Rectal smooth muscle tissue (tissue), 1 donor: ENCODE data around the gene ACTN3.

Experiments used
- H3K27ac ChIP-seq: one replicate; pipeline ENCODE4 v1.7.0; 2013; ENCODE audit warnings: low read depth, low read length, inconsistent platforms
- H3K27me3 ChIP-seq: one replicate; pipeline ENCODE4 v1.7.0; 2013; ENCODE audit warnings: low read length; ENCODE audit not compliant: control insufficient read depth, insufficient read depth
- H3K36me3 ChIP-seq: one replicate; pipeline ENCODE4 v1.7.0; 2013; ENCODE audit warnings: low read length; ENCODE audit not compliant: control insufficient read depth, insufficient read depth
- H3K4me1 ChIP-seq: one replicate; pipeline ENCODE4 v1.7.0; 2013; ENCODE audit warnings: low read length; ENCODE audit not compliant: control insufficient read depth, insufficient read depth
- H3K4me3 ChIP-seq: one replicate; pipeline ENCODE4 v1.7.0; 2013; ENCODE audit warnings: low read length
- H3K9ac ChIP-seq: one replicate; pipeline ENCODE4 v1.7.0; 2013; ENCODE audit warnings: low read length

The ACTN3 gene

GRCh38 chr11:66561975-66562248 lies 15.2 kb downstream of the ACTN3 start:
- Histone ChIP-seq H3K9ac (no peak overlapping the region), H3K4me1 (peaks cover 5% of the 10 kb centered on the region), H3K27ac (no peak overlapping the region), H3K4me3 (no peak overlapping the region), H3K27me3 (no peaks in the 10 kb centered on the region), H3K36me3 (peaks cover 2% of the 10 kb centered on the region)

- Histone ChIP-seq H3K27me3 (no peaks in the 10 kb centered on the region), H3K36me3 (peaks cover 2% of the 10 kb centered on the region), H3K4me3 (no peak overlapping the region), H3K9ac (no peak overlapping the region), H3K4me1 (peaks cover 5% of the 10 kb centered on the region), H3K27ac (no peak overlapping the region)
Measured at GRCh38 chr11:66562275-66562674, 15.6 kb downstream of the ACTN3 start.

GRCh38 chr11:66562907-66563583 lies 16.3 kb downstream of the ACTN3 start:
- no peak overlapping the region for H3K27ac ChIP-seq
- H3K9ac ChIP-seq: no peak overlapping the region
- H3K4me1 ChIP-seq: peaks cover 5% of the 10 kb centered on the region
- no peaks in the 10 kb centered on the region for H3K27me3 ChIP-seq
- H3K36me3 ChIP-seq: peaks cover 2% of the 10 kb centered on the region
- no peak overlapping the region for H3K4me3 ChIP-seq

- H3K27me3 ChIP-seq: no peaks in the 10 kb centered on the region
- peaks cover 3% of the 10 kb centered on the region for H3K4me1 ChIP-seq
- H3K36me3 ChIP-seq: peaks cover 2% of the 10 kb centered on the region
- H3K9ac ChIP-seq: no peak overlapping the region
- no peak overlapping the region for H3K4me3 ChIP-seq
- no peak overlapping the region for H3K27ac ChIP-seq
Measured at GRCh38 chr11:66563832-66564231, 17.1 kb downstream of the ACTN3 start.

- no peak overlapping the region for H3K9ac ChIP-seq
- no peaks in the 10 kb centered on the region for H3K27me3 ChIP-seq
- H3K36me3 ChIP-seq: peaks cover 2% of the 10 kb centered on the region
- peaks cover 2% of the 10 kb centered on the region for H3K4me1 ChIP-seq
- no peak overlapping the region for H3K4me3 ChIP-seq
- no peak overlapping the region for H3K27ac ChIP-seq
Measured at GRCh38 chr11:66564538-66564937, 17.8 kb downstream of the ACTN3 start.

GRCh38 chr11:66564984-66565383 lies 18.3 kb downstream of the ACTN3 start:
- no peak overlapping the region for H3K27ac ChIP-seq
- peaks cover 2% of the 10 kb centered on the region for H3K36me3 ChIP-seq
- H3K27me3 ChIP-seq: no peaks in the 10 kb centered on the region
- no peak overlapping the region for H3K9ac ChIP-seq
- H3K4me3 ChIP-seq: no peak overlapping the region
- H3K4me1 ChIP-seq: peaks cover 2% of the 10 kb centered on the region

- Histone ChIP-seq H3K27me3 (no peaks in the 10 kb centered on the region), H3K36me3 (peaks cover 2% of the 10 kb centered on the region), H3K27ac (no peak overlapping the region), H3K4me3 (no peak overlapping the region), H3K4me1 (peaks cover 2% of the 10 kb centered on the region), H3K9ac (no peak overlapping the region)
Measured at GRCh38 chr11:66566221-66566620, 19.5 kb downstream of the ACTN3 start.

- no peak overlapping the region for H3K9ac ChIP-seq
- no peak overlapping the region for H3K27ac ChIP-seq
- no peaks in the 10 kb centered on the region for H3K27me3 ChIP-seq
- H3K4me1 ChIP-seq: peaks cover 2% of the 10 kb centered on the region
- H3K4me3 ChIP-seq: peak overlapping the region; percentile 68
- H3K36me3 ChIP-seq: peaks cover 2% of the 10 kb centered on the region
Measured at GRCh38 chr11:66567787-66568123, 21.1 kb downstream of the ACTN3 start.

- peak within 1 kb of the TSS; percentile 24 for H3K27ac ChIP-seq
- H3K4me1 ChIP-seq: peaks cover 2% of the 10 kb centered on the region
- no peaks in the 10 kb centered on the region for H3K27me3 ChIP-seq
- H3K4me3 ChIP-seq: peak within 1 kb of the TSS; percentile 68
- no peak within 1 kb of the TSS for H3K9ac ChIP-seq
- peaks cover 2% of the 10 kb centered on the region for H3K36me3 ChIP-seq
Measured at GRCh38 chr11:66568124-66568916, 21.6 kb downstream of the ACTN3 start, which contains the start of gene CTSF. Gene CTSF, minus strand, starts transcription at chr11:66568606. Its CDS starts 120 bp downstream, at chr11:66568486.

GRCh38 chr11:66569076-66569475 lies 22.4 kb downstream of the ACTN3 start:
- H3K4me1 ChIP-seq: peaks cover 2% of the 10 kb centered on the region
- H3K36me3 ChIP-seq: no peaks in the 10 kb centered on the region
- no peak overlapping the region for H3K4me3 ChIP-seq
- no peak overlapping the region for H3K9ac ChIP-seq
- no peak overlapping the region for H3K27ac ChIP-seq
- no peaks in the 10 kb centered on the region for H3K27me3 ChIP-seq

GRCh38 chr11:66570079-66570849 lies 23.6 kb downstream of the ACTN3 start:
- H3K27ac ChIP-seq: no peak overlapping the region
- H3K27me3 ChIP-seq: no peaks in the 10 kb centered on the region
- peaks cover 2% of the 10 kb centered on the region for H3K4me1 ChIP-seq
- H3K9ac ChIP-seq: no peak overlapping the region
- no peaks in the 10 kb centered on the region for H3K36me3 ChIP-seq
- H3K4me3 ChIP-seq: no peak overlapping the region

- H3K4me1 ChIP-seq: peaks cover 2% of the 10 kb centered on the region
- H3K9ac ChIP-seq: no peak overlapping the region
- no peaks in the 10 kb centered on the region for H3K27me3 ChIP-seq
- H3K36me3 ChIP-seq: no peaks in the 10 kb centered on the region
- H3K27ac ChIP-seq: no peak overlapping the region
- no peak overlapping the region for H3K4me3 ChIP-seq
Measured at GRCh38 chr11:66570850-66571180, 24.1 kb downstream of the ACTN3 start.
